Hypothalamus (tissue), 51 donors: Measurements from ENCODE around the gene SDK2.
A peak's percentile ranks its signal among the peaks of the same experiment; 100 is the strongest.

ENCODE experiments used
- DNase-seq, 51 donors: peaks; one replicate each; lab custom pipeline; 2025; lab: John Stamatoyannopoulos, UW

The SDK2 gene

GRCh38 chr17:73411313-73411747, 232.9 kb downstream of the SDK2 start:
- DNase-seq, result no peak

GRCh38 chr17:73410586-73411312, 233.5 kb downstream of the SDK2 start:
- DNase-seq, result no peak

DNA sequence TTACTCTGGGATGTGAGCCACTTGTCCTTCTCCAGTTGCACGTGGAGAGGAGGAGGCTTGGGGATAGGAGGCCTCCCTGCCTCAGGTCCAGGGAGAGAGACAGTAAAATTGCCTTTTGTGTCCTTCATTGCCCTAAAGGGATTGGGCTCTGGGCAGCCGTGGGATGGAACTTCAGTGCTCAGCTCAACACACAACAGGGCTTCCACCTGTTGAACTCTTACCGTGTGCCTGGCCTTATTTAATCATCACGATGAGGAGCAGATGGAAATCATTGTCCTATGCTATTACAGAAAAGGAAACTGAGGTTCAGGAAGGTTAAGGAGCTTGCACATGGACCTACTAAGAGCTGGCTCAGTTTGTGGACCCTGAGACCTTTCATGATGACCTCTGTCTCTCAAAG, 240.0 kb downstream of the SDK2 start:
- DNase-seq, result no peak

- DNase-seq, result no peak
Measured at GRCh38 chr17:73402466-73402865, 241.8 kb downstream of the SDK2 start.

- DNase-seq, result peak in 38 of 51 donors; percentile 6 to 77 (median 46)
Measured at GRCh38 chr17:73401911-73402310, 242.3 kb downstream of the SDK2 start.

- no peak for DNase-seq
Measured at GRCh38 chr17:73400915-73401545, 243.2 kb downstream of the SDK2 start.

- no peak for DNase-seq
Measured at GRCh38 chr17:73399056-73399455, 245.2 kb downstream of the SDK2 start.

GRCh38 chr17:73397856-73398540, 246.2 kb downstream of the SDK2 start:
- no peak for DNase-seq

GRCh38 chr17:73397278-73397826, 246.9 kb downstream of the SDK2 start:
- no peak for DNase-seq

DNA sequence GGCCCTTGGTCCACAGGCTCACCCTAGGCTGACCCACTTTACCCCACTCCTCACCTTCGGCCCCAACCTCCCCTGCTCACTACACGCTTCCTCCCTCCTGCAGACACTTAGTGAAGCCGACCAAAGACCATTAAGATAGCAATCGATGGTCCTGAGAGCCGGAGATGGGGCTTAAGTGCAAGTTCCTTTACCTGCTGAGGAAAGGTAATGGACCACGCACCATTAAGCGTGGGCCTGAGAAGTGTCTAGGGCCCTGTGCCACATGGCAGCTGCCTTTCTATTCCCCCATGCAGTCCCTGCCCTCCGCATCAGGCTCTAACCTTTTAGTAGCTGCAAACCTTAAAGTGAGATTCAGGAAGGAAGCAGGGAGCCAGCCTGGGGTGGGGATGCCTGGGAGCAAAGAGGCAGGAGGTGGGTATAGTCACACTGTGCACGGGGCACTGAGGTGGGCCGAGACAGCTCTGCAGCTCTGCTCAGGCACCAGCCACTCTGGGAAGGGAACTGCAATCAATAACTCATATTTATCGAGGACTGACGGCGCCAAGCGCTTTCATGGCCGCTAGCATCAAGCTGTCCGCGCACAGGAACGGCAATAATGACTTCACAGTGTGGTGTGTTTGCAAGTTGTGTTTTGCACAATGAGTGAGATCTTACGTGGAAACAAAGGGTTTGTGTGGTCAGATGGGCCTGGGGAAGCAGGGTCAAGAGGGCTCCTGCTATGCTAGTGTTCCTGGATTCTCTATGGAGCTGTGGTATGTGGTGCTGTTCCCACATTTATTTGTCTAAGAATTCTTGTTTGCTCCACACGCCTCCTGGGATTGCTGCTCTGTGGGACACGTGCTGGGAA, 247.6 kb downstream of the SDK2 start:
- no peak for DNase-seq

- DNase-seq, result no peak
Measured at GRCh38 chr17:73394512-73395450, 249.5 kb downstream of the SDK2 start.

DNA sequence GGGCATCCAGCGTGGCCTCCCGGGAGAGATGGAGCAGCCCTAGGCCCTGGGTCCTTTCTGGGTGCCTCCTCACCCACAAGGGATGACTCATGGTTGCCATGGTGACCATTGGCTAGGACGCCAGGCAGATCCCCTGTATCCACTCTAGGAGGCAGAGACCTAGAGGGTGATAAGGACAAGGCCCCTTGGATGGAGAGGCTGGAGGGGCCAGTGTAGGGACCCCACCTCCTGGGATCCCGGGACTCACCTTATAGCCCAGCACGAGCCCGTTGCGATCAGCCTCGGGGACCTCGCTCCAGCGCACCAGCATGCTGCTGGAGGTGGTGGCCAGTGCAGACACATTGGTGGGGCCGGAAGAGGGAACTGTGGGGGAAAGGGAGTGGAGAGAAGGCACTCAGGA, 250.3 kb downstream of the SDK2 start:
- DNase-seq, result peak in 3 of 51 donors; percentile 15 to 26 (median 23)

GRCh38 chr17:73393381-73393780, 250.9 kb downstream of the SDK2 start:
- DNase-seq, result no peak

GRCh38 chr17:73391331-73392265, 252.6 kb downstream of the SDK2 start:
- no peak for DNase-seq

DNA sequence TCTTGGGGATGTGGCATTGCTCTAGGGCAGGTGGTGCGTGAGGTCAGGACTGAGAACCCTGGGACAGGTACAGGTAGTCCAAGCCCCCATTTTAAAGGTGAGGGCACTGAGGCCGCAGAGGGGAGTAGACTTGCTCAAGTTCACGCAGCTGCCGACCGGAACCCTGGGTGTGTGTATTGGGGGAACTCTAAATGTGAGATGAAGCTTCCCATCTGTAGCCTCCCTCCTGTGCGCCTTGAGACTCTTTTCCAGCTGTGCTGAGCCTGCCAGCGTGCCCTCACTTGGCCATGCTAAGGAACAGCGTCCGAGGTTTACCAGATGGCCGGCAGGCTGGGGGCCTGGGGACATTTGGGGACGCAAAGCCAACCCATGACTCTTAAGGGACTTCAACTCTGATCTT, 253.4 kb downstream of the SDK2 start:
- DNase-seq, result no peak

- no peak for DNase-seq
Measured at GRCh38 chr17:73390221-73390620, 254.0 kb downstream of the SDK2 start.

DNA sequence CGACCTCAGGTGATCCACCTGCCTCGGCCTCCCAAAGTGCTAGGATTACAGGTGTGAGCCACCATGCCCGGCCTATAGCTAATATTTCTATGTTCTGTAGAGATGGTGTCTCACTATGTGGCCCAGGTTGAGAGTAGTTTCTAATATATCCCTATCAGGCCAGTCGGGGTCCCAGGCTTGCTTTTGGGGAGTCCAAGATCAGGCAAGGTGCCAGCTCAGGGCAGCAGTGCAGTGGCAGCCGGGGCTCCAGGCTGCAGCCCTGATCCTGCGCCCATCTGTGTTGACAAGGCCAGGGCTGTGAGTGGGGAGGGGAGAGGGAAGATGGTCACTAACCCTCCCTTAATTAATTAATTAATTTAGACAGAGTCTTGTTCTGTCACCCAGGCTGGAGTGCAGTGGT, 254.8 kb downstream of the SDK2 start:
- DNase-seq, result no peak

DNA sequence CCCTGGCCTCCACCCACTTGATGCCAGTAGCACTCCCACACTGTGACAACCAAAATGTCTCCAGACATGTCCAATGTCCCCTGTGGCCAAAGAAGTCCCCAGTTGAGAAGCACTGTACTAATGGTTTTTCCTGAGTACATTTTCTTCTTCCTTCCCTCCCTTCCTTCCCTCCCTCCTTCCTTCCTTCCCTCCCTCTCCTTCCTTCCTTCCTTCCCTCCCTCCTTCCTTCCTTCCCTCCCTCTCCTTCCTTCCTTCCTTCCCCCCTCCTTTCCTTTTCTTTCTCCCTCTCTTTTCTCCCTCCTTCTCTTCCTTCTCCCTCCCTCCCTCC, 255.7 kb downstream of the SDK2 start:
- DNase-seq, result no peak
